A673 (cell line): ENCODE results near the gene IL34. TPM values are rescaled to one million over a fixed set of nuclear protein-coding genes. Genes with fewer than 3 reads are reported as not detected.

Experiments used
- BruUV-seq: library from RNA; stranded (reverse); fragments of 400-500 nt; replicated peaks from 2 replicates; lab custom pipeline; 2021; lab: Mats Ljungman, UMichigan
- CTCF ChIA-PET: fragments of 300-600 bp; sonication (Branson Sonifier 250); formaldehyde crosslinking; loops from one replicate; lab custom pipeline; 2022; ENCODE audit warnings: antibody characterized with exemption; lab: Charles Lee
- POLR2A ChIA-PET: fragments of 300-600 bp; sonication (Branson Sonifier 250); formaldehyde crosslinking; loops from one replicate; lab custom pipeline; 2022; ENCODE audit warnings: antibody characterized with exemption; ENCODE audit not compliant: low non-redundant PET; lab: Charles Lee
- DNase-seq: peaks from one replicate; pipeline ENCODE4 v3.0.0-alpha.2; 2015; ENCODE audit warnings: low spot score
- H3K27ac ChIP-seq: fragments of 200-600 bp; sonication (generic); 2 replicates; pipeline ENCODE4 v1.5.1; 2016; ENCODE audit warnings: mixed run types, low read depth, mild to moderate bottlenecking, mixed read lengths, antibody characterized with exemption, low read length; ENCODE audit not compliant: poor library complexity, severe bottlenecking
- H3K27me3 ChIP-seq: fragments of 200-600 bp; sonication (generic); replicated peaks from 2 replicates; pipeline ENCODE4 v1.6.1; 2017; ENCODE audit warnings: mixed run types, low read depth, mild to moderate bottlenecking, mixed read lengths, antibody characterized with exemption, low read length; ENCODE audit not compliant: insufficient read depth, poor library complexity
- H3K36me3 ChIP-seq: fragments of 200-600 bp; sonication (generic); 2 replicates; pipeline ENCODE4 v1.6.1; 2016; ENCODE audit warnings: mixed run types, mild to moderate bottlenecking, mixed read lengths, antibody characterized with exemption, low read length; ENCODE audit not compliant: insufficient read depth, poor library complexity, severe bottlenecking
- H3K4me1 ChIP-seq: fragments of 200-600 bp; sonication (generic); 2 replicates; pipeline ENCODE4 v1.6.1; 2017; ENCODE audit warnings: mixed run types, mild to moderate bottlenecking, mixed read lengths, antibody characterized with exemption, low read length; ENCODE audit not compliant: insufficient read depth, poor library complexity, severe bottlenecking
- H3K4me3 ChIP-seq: fragments of 200-600 bp; sonication (generic); 2 replicates; pipeline ENCODE4 v1.5.1; 2016; ENCODE audit warnings: low read depth, mixed run types, mild to moderate bottlenecking, mixed read lengths, low read length; ENCODE audit not compliant: poor library complexity, severe bottlenecking
- H3K9me3 ChIP-seq: fragments of 200-600 bp; sonication (generic); 2 replicates; pipeline ENCODE4 v1.6.1; 2016; ENCODE audit warnings: mixed run types, low read depth, mild to moderate bottlenecking, mixed read lengths, antibody characterized with exemption, low read length; ENCODE audit not compliant: poor library complexity, severe bottlenecking
- CTCF ChIP-seq: fragments of 300-800, 200-600 bp; sonication (generic); conservative IDR thresholded peaks from 2 replicates; pipeline ENCODE4 v1.5.1; 2017; ENCODE audit warnings: low read depth, mild to moderate bottlenecking, antibody characterized with exemption, low read length, moderate library complexity, mixed read lengths
- EZH2 ChIP-seq: fragments of 200-600 bp; sonication (generic); IDR thresholded peaks from 2 replicates; pipeline ENCODE4 v1.6.1; 2017; ENCODE audit warnings: borderline replicate concordance, low read depth, mild to moderate bottlenecking, mixed read lengths, antibody characterized with exemption, low read length; ENCODE audit not compliant: poor library complexity, severe bottlenecking
- intact Hi-C: fragments of 100-400 bp; cut with micrococcal nuclease; formaldehyde crosslinking; loops from one replicate; pipeline ENCODE4 v1.10.0; 2022; ENCODE audit not compliant: unreplicated experiment
- total RNA-seq: library from RNA; stranded (reverse); gene quantifications from 2 replicates; pipeline ENCODE4 v1.2.3, GENCODE V29; 2021

IL34 gene
- total RNA-seq, 1 experiment from 2014 or later: not detected

DNA sequence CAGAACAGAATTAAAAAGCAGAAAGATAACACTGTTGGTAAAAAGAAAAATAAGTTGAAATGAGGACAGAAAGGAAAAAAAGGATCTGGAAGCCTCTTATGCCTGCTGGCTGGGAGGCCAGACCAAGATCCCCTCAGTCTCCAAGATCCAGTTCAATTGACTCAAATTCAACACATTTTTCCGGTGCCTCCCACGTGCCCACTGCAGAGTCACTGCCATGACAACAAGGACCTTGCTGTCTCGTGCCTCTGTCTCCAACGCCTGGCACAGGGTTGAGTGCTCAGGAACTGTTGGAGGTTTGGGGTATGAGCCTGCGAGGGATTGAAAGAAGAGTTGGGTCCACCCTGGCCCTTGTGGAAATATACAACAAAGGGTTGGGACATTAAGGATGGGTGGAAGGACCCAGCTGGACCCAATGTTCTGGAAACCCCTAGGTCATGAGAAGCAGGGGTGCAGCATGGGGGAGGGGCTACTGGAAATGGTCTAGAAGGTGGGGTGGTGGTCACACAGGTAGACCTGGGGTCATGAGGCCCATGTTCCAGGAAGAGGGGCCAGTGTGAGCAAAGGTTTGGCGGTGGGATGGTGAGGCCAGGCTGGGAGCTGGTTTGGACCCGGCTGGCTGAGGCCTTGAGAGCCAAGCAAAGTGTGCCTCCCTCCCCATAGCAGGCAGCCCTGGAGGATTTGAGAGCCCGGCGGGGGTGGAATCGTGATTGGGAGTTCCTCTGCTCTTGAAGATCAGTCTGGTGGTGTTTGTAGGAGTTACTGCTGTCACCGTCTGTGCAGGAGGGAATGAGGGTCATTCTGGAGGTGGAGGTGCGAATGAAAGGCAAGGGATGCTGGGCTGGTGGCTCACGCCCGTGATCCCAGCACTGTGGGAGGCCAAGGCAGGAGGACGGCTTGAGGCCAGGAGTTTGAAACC is 1.3 kb downstream of the IL34 start:
- no peak for TF ChIP-seq CTCF
- TF ChIP-seq EZH2: no peak
- intact Hi-C loops: no loop called here
- ChIA-PET POLR2A (no interaction called here), CTCF (no interaction called here)
- Histone ChIP-seq H3K9me3 (no peaks in the 10 kb centered on the region), H3K27me3 (no peaks in the 10 kb centered on the region), H3K27ac (no peak overlapping the region), H3K36me3 (no peaks in the 10 kb centered on the region), H3K4me3 (no peak overlapping the region), H3K4me1 (no peaks in the 10 kb centered on the region)
- no peak for DNase-seq
- no TSS peak for BruUV-seq

- Histone ChIP-seq H3K27me3 (no peaks in the 10 kb centered on the region), H3K36me3 (no peaks in the 10 kb centered on the region), H3K4me3 (no peak overlapping the region), H3K4me1 (no peaks in the 10 kb centered on the region), H3K9me3 (no peaks in the 10 kb centered on the region), H3K27ac (no peak overlapping the region)
- ChIA-PET CTCF (interaction anchor here (0.6 kb wide), 1 partner anchor 121 kb away, joined by 3 read pairs; no protein-coding TSS in a partner anchor), POLR2A (no interaction called here)
- BruUV-seq: no TSS peak
- DNase-seq: no peak
- TF ChIP-seq CTCF (no peak), EZH2 (no peak)
- intact Hi-C loops: no loop called here
Measured at GRCh38 chr16:70648606-70649005, 2.2 kb downstream of the IL34 start.

- H3K36me3 ChIP-seq: no peaks in the 10 kb centered on the region
- H3K27me3 ChIP-seq: no peaks in the 10 kb centered on the region
- intact Hi-C loops: no loop called here
- no peaks in the 10 kb centered on the region for H3K9me3 ChIP-seq
- no peak overlapping the region for H3K4me3 ChIP-seq
- DNase-seq: no peak
- BruUV-seq: no TSS peak
- ChIA-PET CTCF (no interaction called here), POLR2A (no interaction called here)
- TF ChIP-seq CTCF (no peak), EZH2 (no peak)
- H3K4me1 ChIP-seq: no peaks in the 10 kb centered on the region
- H3K27ac ChIP-seq: no peak overlapping the region
Measured at GRCh38 chr16:70649300-70649699, 2.9 kb downstream of the IL34 start.
